ENCODE data around the gene SNRNP200.

The SNRNP200 gene

GRCh38 chr2:96305091-96305978, at the start of gene SNRNP200:
SNRNP200 (minus strand) TSS chr2:96305546; CDS start chr2:96305437, 109 bp downstream.
- DNase-seq (ENCODE audit: low read depth), result peak; percentile 11

DNA sequence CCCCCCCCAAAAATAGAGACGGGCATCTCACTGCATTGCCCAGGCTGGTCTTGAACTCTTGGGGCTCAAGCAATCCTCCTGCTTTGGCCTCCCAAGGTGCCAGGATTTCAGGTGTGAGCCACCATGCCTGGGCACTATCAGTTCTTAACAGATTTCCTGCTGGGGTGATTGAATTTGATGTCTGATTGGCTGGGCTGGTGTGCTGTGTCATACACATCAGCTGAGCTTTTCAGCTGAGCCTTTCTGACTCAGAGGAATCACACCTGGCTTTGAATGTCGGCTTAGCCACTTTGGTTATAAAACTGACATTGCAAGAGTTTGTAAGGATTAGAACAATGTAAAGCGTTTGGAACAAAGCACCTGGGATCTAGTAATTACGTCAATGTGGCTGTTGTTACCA, 49.1 kb upstream of the SNRNP200 start:
- DNase-seq (ENCODE audit: low read depth), result no peak

GRCh38 chr2:96353606-96354101, 48.3 kb upstream of the SNRNP200 start:
- DNase-seq (ENCODE audit: low read depth), result no peak

GRCh38 chr2:96353032-96353561, 47.8 kb upstream of the SNRNP200 start:
- no peak for DNase-seq (ENCODE audit: low read depth)

DNA sequence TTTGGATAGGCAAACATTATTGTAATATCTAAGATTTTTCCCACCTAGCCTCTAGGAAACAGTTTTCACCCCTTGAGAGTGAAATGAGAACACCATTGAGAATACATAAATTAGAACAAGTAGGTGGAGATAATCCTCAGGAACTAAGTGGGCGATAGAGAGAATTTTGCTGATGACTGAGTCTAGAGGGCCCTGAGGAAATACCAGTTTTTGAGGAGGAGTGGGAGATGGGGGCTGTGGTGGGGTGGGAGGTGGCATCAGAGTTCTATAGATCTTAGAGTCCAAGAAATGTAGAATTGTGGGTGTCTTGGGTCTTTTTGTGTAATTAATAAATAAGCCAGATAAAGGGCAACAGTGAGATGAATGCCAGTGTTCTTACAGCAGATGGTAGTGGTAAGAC, 42.0 kb upstream of the SNRNP200 start:
- no peak for DNase-seq (ENCODE audit: low read depth)

DNA sequence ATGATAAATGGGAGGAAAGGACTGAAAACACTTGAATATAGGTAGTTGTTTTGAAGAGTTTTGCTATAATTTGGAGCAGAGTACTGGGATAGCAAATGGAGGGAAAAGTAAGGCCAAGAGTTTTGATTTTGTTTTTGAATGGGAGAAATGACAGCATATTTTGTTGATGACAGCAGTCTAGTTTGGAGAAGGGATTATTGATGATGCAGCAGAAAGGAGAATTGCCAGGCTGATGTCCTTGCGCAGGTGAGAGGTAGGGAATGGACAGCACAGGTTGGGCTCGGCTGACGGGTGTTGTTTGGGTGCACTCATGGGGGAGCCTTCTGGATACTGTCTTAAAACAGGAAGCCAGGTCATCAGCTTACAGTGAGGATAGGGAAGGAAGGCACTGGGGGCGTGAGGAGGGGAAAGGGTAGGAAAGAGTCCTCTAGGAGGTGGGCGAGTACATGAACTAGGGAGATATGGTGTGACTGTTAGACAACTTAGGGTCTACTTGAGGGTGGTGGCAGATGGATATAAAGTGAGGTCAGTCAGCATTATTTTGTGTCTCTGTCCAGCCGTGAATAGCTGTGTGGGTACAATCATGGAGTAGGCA, 40.6 kb upstream of the SNRNP200 start:
- DNase-seq (ENCODE audit: low read depth), result no peak

DNA sequence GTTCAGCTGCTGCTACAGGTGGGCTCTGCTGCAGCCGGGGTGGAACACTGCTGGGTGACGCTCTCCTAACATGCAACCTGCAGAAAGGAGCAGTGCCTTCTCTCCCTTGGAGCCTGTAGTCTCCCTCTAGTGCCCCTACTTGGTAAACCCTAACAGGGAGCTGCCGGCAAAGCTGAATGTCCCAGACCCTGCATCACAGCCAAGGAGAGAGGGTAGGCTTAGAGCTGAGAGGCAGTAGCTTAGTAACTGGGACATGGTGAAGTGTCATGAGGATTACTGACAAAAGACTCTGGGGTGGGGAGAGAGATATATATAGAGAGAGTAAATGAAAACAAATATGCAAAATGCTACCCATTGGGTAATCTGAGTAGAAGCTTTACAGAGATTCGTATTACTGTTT, 40.1 kb upstream of the SNRNP200 start:
- no peak for DNase-seq (ENCODE audit: low read depth)

DNA sequence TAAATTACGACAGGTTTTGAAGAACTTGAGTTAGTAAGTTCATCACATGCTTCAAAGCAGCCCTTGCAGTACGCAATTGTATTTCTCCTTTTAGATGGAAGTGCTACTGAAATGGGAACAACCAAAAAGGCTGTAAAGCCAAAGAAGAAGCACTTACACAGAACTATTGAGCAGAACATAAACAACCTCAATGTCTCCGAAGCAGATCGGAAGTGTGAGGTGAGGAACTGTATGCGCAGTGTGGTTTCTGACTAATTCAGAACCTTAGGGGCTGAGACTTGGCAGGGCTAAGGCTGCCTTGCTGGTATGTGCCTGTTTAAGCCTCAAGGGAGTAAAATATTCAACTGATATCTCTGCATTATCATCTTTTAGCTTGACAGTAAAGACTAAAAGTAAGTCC, 38.7 kb upstream of the SNRNP200 start:
- no peak for DNase-seq (ENCODE audit: low read depth)

GRCh38 chr2:96342085-96342484, 36.7 kb upstream of the SNRNP200 start:
- peak; percentile 68 for DNase-seq (ENCODE audit: low read depth)

- DNase-seq (ENCODE audit: low read depth), result no peak
Measured at GRCh38 chr2:96341641-96342040, 36.3 kb upstream of the SNRNP200 start.

DNA sequence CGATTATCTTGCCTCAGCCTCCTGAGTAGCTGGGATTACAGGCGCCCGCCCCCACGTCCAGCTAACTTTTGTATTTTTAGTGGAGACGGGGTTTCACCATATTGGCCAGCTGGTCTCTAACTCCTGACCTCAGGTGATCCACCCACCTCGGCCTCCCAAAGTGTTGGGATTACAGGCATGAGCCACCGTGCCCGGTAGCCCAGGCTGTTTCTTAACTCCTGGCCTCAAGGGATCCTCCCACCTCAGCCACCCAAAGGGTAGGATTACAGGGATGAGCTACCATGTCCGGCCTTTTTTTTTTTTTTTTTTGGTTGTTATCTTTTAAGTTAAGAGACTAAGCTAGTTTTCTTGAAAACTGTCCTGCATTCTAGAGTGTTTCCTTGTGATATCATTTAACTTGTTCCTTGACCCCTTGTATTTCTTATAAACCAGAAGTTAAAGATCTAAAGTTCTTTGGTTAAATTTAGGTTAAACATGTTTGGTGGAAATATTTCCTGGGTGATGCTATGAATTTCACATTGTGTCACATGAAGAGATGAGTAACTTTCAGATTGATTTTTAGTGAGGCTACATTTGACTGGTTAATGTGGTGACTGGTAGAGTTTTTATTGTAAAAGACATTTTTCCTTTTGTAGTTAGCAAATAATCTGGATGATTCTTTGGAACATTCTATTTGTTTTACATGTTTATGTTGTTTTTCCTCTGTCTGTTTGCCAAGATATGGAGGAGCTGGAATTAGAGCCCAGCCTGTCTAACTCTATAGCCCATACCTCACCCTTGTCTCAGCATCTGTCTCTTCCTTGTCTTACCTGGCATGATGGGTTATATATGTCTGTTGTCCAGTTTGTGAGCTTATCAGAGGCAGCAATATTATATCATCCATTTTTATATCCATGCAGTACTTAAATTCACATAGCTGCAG, 35.4 kb upstream of the SNRNP200 start:
- DNase-seq (ENCODE audit: low read depth), result no peak

GRCh38 chr2:96336873-96337272, 31.5 kb upstream of the SNRNP200 start:
- no peak for DNase-seq (ENCODE audit: low read depth)

DNA sequence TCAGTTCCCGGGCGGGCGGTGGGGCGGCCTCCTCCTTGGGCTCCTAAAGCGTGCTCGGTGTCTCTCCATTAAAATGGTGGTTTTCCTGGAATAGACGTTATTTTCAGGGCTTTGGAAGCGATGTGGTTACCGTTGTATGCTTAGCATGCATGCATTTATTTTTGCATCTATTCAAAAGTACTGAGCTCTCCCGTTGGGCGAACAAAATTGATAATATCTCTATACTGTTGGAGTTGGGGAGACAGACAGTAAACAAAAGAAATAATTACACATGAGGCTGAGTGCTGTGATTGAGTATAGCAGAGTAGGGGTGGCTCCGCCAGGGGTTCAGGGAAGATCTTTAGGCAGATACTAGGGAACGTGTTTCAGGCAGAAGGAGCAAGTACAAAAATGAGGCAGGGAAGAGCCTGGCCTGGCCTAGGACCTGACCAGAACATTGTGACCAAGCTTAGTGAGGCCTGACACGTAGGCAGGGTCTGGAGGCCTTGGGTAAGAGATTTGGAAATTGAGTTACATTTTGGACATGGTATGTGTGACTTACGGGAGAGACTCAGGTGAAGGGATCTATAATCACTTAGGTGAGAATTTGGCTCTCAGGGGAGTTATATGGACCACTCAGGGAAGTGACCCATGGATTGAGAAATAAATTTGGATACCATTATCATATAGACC, 30.9 kb upstream of the SNRNP200 start:
- no peak for DNase-seq (ENCODE audit: low read depth)

DNA sequence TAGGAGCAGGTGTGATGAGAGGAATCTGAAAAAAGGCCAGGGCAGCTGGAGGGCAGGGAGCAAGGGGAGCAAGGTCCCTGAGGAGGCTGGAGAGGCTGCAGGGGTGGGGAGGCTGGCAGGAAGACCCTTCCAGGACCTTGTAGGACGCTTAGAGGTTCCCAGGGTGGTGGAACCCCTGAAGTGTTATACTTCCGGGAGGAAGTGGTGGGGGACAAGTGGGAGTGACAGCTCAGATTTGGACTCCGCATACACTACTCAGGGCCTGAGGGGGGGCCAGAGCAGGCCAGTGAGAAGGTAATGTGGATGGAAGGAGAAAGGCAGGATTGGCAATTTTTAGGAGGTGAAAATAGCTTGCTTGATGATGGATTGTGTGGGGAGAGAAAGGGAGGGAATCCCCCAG, 28.4 kb upstream of the SNRNP200 start:
- no peak for DNase-seq (ENCODE audit: low read depth)

- DNase-seq (ENCODE audit: low read depth), result no peak
Measured at GRCh38 chr2:96330407-96330806, 25.1 kb upstream of the SNRNP200 start.

DNA sequence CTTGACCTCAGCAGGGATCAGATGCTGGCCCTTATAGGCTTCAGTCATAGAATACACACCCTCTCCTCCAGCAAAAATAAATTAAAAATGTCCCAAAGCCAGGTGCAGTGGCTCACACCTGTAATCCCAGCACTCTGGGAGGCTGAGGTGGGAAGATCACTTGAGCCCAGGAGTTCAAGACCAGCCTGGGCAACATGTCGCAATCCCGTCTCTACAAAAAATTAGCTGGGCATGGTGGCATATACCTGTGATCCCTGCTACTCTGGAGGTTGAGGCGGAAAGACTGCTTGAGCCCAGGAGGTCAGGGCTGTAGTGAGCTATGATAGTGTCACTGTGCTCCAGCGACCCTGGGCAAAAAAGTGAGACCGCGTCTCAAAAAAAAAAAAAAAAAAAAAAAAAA, 24.5 kb upstream of the SNRNP200 start:
- no peak for DNase-seq (ENCODE audit: low read depth)

DNA sequence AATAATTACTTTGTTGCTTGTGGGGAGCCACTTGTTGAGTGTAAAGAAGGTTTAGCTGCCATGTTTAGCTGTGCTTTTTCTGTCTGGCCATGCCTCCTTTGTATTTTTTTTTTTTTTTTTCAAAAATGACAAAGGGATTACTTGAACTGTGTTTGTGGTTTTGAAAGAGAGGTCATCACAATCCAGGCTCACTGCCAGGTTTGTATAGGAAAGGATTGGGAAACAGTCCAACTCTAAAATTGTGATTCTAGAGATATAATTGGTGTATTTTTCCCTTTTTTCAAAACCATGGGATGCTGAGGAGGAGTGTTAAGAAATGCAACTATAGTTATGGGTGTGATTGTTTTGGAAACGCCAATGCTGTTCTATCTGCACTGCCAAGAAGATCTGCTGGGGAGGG, 24.1 kb upstream of the SNRNP200 start:
- DNase-seq (ENCODE audit: low read depth), result no peak

DNA sequence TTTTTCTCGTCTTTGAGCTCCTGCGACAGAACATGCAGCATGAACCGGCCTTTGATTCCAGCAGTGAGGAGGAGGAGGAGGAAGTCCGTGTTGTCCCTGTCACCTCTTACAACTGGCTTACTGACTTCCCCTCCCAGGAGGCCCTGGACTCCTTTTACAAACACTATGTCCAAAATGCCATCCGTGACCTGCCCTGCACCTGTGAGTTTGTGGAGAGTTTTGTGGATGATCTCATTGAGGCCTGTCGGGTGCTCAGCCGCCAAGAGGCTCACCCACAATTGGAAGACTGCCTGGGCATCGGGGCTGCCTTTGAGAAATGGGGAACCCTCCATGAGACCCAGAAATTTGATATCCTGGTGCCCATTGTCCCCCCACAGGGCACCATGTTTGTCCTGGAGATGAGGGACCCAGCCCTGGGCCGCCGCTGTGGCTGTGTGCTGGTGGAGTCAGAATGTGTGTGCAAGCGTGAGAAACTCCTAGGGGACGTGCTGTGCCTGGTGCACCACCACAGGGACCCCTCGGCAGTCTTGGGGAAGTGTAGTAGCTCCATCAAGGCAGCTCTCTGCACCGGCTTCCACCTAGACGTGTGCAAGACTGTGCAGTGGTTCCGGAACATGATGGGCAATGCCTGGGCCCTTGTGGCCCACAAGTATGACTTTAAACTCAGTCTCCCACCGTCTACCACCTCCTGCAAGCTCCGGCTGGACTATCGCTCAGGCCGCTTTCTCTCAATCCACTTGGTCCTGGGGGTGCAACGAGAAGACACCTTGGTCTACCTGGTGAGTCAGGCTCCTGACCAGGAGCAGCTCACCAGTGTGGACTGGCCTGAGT, 21.9 kb upstream of the SNRNP200 start:
- no peak for DNase-seq (ENCODE audit: low read depth)

- DNase-seq (ENCODE audit: low read depth), result no peak
Measured at GRCh38 chr2:96326564-96326963, 21.2 kb upstream of the SNRNP200 start.

GRCh38 chr2:96325884-96326255, 20.5 kb upstream of the SNRNP200 start:
- no peak for DNase-seq (ENCODE audit: low read depth)
